ENCODE results near the gene RMND5B.
A peak's percentile ranks its signal among the peaks of the same experiment; 100 is the strongest.

The RMND5B gene

GRCh38 chr5:178104492-178104891, 26.3 kb upstream of the RMND5B start:
- Histone ChIP-seq H3K4me1 (ENCODE audit: control insufficient read depth, insufficient read depth, low read length) (no peaks in the 10 kb centered on the region), H3K9me3 (ENCODE audit: control insufficient read depth, low read length) (no peaks in the 10 kb centered on the region), H3K4me3 (ENCODE audit: low read length) (no peak overlapping the region), H3K36me3 (ENCODE audit: control insufficient read depth, insufficient read depth, low read length, severe bottlenecking) (no peaks in the 10 kb centered on the region), H3K9ac (ENCODE audit: low read length) (no peak overlapping the region), H3K27me3 (replicated peaks; ENCODE audit: control insufficient read depth, insufficient read depth, low read length) (peaks cover 12% of the 10 kb centered on the region)
- DNase-seq (ENCODE audit: low read depth) = no peak

GRCh38 chr5:178106086-178106485, 24.7 kb upstream of the RMND5B start:
- Histone ChIP-seq H3K9me3 (ENCODE audit: control insufficient read depth, low read length) (no peaks in the 10 kb centered on the region), H3K4me3 (ENCODE audit: low read length) (no peak overlapping the region), H3K27me3 (replicated peaks; ENCODE audit: control insufficient read depth, insufficient read depth, low read length) (peaks cover 12% of the 10 kb centered on the region), H3K9ac (ENCODE audit: low read length) (no peak overlapping the region), H3K36me3 (ENCODE audit: control insufficient read depth, insufficient read depth, low read length, severe bottlenecking) (no peaks in the 10 kb centered on the region), H3K4me1 (ENCODE audit: control insufficient read depth, insufficient read depth, low read length) (no peaks in the 10 kb centered on the region)
- no peak for DNase-seq (ENCODE audit: low read depth)

GRCh38 chr5:178106556-178107239, 24.1 kb upstream of the RMND5B start:
- Histone ChIP-seq H3K9me3 (ENCODE audit: control insufficient read depth, low read length) (no peaks in the 10 kb centered on the region), H3K36me3 (ENCODE audit: control insufficient read depth, insufficient read depth, low read length, severe bottlenecking) (no peaks in the 10 kb centered on the region), H3K27me3 (replicated peaks; ENCODE audit: control insufficient read depth, insufficient read depth, low read length) (peaks cover 12% of the 10 kb centered on the region)

GRCh38 chr5:178107756-178108310, 23.0 kb upstream of the RMND5B start:
- peaks cover 12% of the 10 kb centered on the region for H3K27me3 ChIP-seq (replicated peaks; ENCODE audit: control insufficient read depth, insufficient read depth, low read length)
- H3K9me3 ChIP-seq (ENCODE audit: control insufficient read depth, low read length) = no peaks in the 10 kb centered on the region
- H3K4me3 ChIP-seq (ENCODE audit: low read length) = no peak overlapping the region
- H3K4me1 ChIP-seq (ENCODE audit: control insufficient read depth, insufficient read depth, low read length) = peaks cover 5% of the 10 kb centered on the region
- no peaks in the 10 kb centered on the region for H3K36me3 ChIP-seq (ENCODE audit: control insufficient read depth, insufficient read depth, low read length, severe bottlenecking)
- H3K9ac ChIP-seq (ENCODE audit: low read length) = no peak overlapping the region
- DNase-seq (ENCODE audit: low read depth) = no peak

More at GRCh38 chr5:178106556-178107239, 24.1 kb upstream of the RMND5B start:
- Histone ChIP-seq H3K9ac (ENCODE audit: low read length) (no peak overlapping the region), H3K4me1 (ENCODE audit: control insufficient read depth, insufficient read depth, low read length) (no peaks in the 10 kb centered on the region), H3K4me3 (ENCODE audit: low read length) (no peak overlapping the region)
- DNase-seq (ENCODE audit: low read depth) = no peak

- Histone ChIP-seq H3K27me3 (replicated peaks; ENCODE audit: control insufficient read depth, insufficient read depth, low read length) (peaks cover 12% of the 10 kb centered on the region), H3K9ac (ENCODE audit: low read length) (no peak overlapping the region), H3K4me3 (ENCODE audit: low read length) (no peak overlapping the region), H3K9me3 (ENCODE audit: control insufficient read depth, low read length) (no peaks in the 10 kb centered on the region), H3K4me1 (ENCODE audit: control insufficient read depth, insufficient read depth, low read length) (peaks cover 9% of the 10 kb centered on the region), H3K36me3 (ENCODE audit: control insufficient read depth, insufficient read depth, low read length, severe bottlenecking) (no peaks in the 10 kb centered on the region)
- no peak for DNase-seq (ENCODE audit: low read depth)
Measured at GRCh38 chr5:178108446-178108845, 22.4 kb upstream of the RMND5B start.

GRCh38 chr5:178108966-178109365, 21.8 kb upstream of the RMND5B start:
- Histone ChIP-seq H3K9me3 (ENCODE audit: control insufficient read depth, low read length) (no peaks in the 10 kb centered on the region), H3K4me1 (ENCODE audit: control insufficient read depth, insufficient read depth, low read length) (peaks cover 9% of the 10 kb centered on the region), H3K4me3 (ENCODE audit: low read length) (no peak overlapping the region), H3K36me3 (ENCODE audit: control insufficient read depth, insufficient read depth, low read length, severe bottlenecking) (no peaks in the 10 kb centered on the region), H3K27me3 (replicated peaks; ENCODE audit: control insufficient read depth, insufficient read depth, low read length) (peaks cover 12% of the 10 kb centered on the region), H3K9ac (ENCODE audit: low read length) (no peak overlapping the region)
- no peak for DNase-seq (ENCODE audit: low read depth)

GRCh38 chr5:178110511-178110910, 20.3 kb upstream of the RMND5B start:
- H3K9ac ChIP-seq (ENCODE audit: low read length) = no peak overlapping the region
- H3K4me3 ChIP-seq (ENCODE audit: low read length) = no peak overlapping the region
- no peak for DNase-seq (ENCODE audit: low read depth)
- H3K27me3 ChIP-seq (replicated peaks; ENCODE audit: control insufficient read depth, insufficient read depth, low read length) = peaks cover 25% of the 10 kb centered on the region
- H3K36me3 ChIP-seq (ENCODE audit: control insufficient read depth, insufficient read depth, low read length, severe bottlenecking) = no peaks in the 10 kb centered on the region
- peaks cover 9% of the 10 kb centered on the region for H3K4me1 ChIP-seq (ENCODE audit: control insufficient read depth, insufficient read depth, low read length)
- H3K9me3 ChIP-seq (ENCODE audit: control insufficient read depth, low read length) = no peaks in the 10 kb centered on the region

GRCh38 chr5:178111925-178112324, 18.9 kb upstream of the RMND5B start:
- H3K9me3 ChIP-seq (ENCODE audit: control insufficient read depth, low read length) = no peaks in the 10 kb centered on the region
- peaks cover 32% of the 10 kb centered on the region for H3K27me3 ChIP-seq (replicated peaks; ENCODE audit: control insufficient read depth, insufficient read depth, low read length)
- no peaks in the 10 kb centered on the region for H3K36me3 ChIP-seq (ENCODE audit: control insufficient read depth, insufficient read depth, low read length, severe bottlenecking)
- H3K4me3 ChIP-seq (ENCODE audit: low read length) = no peak overlapping the region
- peak; percentile 96 for DNase-seq (ENCODE audit: low read depth)
- peaks cover 12% of the 10 kb centered on the region for H3K4me1 ChIP-seq (ENCODE audit: control insufficient read depth, insufficient read depth, low read length)
- H3K9ac ChIP-seq (ENCODE audit: low read length) = no peak overlapping the region

- Histone ChIP-seq H3K9ac (ENCODE audit: low read length) (no peak overlapping the region), H3K27me3 (replicated peaks; ENCODE audit: control insufficient read depth, insufficient read depth, low read length) (peaks cover 36% of the 10 kb centered on the region), H3K36me3 (ENCODE audit: control insufficient read depth, insufficient read depth, low read length, severe bottlenecking) (no peaks in the 10 kb centered on the region), H3K4me1 (ENCODE audit: control insufficient read depth, insufficient read depth, low read length) (peaks cover 12% of the 10 kb centered on the region), H3K4me3 (ENCODE audit: low read length) (no peak overlapping the region), H3K9me3 (ENCODE audit: control insufficient read depth, low read length) (no peaks in the 10 kb centered on the region)
- DNase-seq (ENCODE audit: low read depth) = no peak
Measured at GRCh38 chr5:178112545-178112944, 18.3 kb upstream of the RMND5B start.

GRCh38 chr5:178113141-178113787, 17.6 kb upstream of the RMND5B start, which contains the start of gene N4BP3:
Gene N4BP3, plus strand, starts transcription at chr5:178113532. Its CDS starts 6,052 bp downstream, at chr5:178119584.
- H3K36me3 ChIP-seq (ENCODE audit: control insufficient read depth, insufficient read depth, low read length, severe bottlenecking) = no peaks in the 10 kb centered on the region
- H3K9ac ChIP-seq (ENCODE audit: low read length) = no peak within 1 kb of the TSS
- peaks cover 12% of the 10 kb centered on the region for H3K4me1 ChIP-seq (ENCODE audit: control insufficient read depth, insufficient read depth, low read length)
- peak; percentile 84 for DNase-seq (ENCODE audit: low read depth)
- H3K27me3 ChIP-seq (replicated peaks; ENCODE audit: control insufficient read depth, insufficient read depth, low read length) = peaks cover 31% of the 10 kb centered on the region
- no peak within 1 kb of the TSS for H3K4me3 ChIP-seq (ENCODE audit: low read length)
- H3K9me3 ChIP-seq (ENCODE audit: control insufficient read depth, low read length) = no peaks in the 10 kb centered on the region

- no peaks in the 10 kb centered on the region for H3K9me3 ChIP-seq (ENCODE audit: control insufficient read depth, low read length)
- peaks cover 31% of the 10 kb centered on the region for H3K27me3 ChIP-seq (replicated peaks; ENCODE audit: control insufficient read depth, insufficient read depth, low read length)
- H3K9ac ChIP-seq (ENCODE audit: low read length) = no peak overlapping the region
- H3K36me3 ChIP-seq (ENCODE audit: control insufficient read depth, insufficient read depth, low read length, severe bottlenecking) = no peaks in the 10 kb centered on the region
- H3K4me3 ChIP-seq (ENCODE audit: low read length) = no peak overlapping the region
- peaks cover 12% of the 10 kb centered on the region for H3K4me1 ChIP-seq (ENCODE audit: control insufficient read depth, insufficient read depth, low read length)
- DNase-seq (ENCODE audit: low read depth) = no peak
Measured at GRCh38 chr5:178113841-178114324, 16.9 kb upstream of the RMND5B start.

Data from adipocyte (in vitro differentiated cells).